ENCODE data around the gene ART3.

Gene ART3

GRCh38 chr4:76141241-76141640 lies 66.7 kb downstream of the ART3 start:
- TF ChIP-seq CTCF (IDR thresholded peaks at IDR 0.05; ENCODE audit: control extremely low read depth, extremely low read depth, low read depth, missing control alignments): no peak
- DNase-seq (ENCODE audit: extremely low spot score): no peak
- CTCF ChIA-PET: interaction anchor here (1.1 to 1.5 kb wide), 3 partner anchors 9 to 16 kb away, joined by 3 to 4 read pairs (median 4); no protein-coding TSS in a partner anchor
- POLR2A ChIA-PET: no interaction called here

- no peak for TF ChIP-seq CTCF (IDR thresholded peaks at IDR 0.05; ENCODE audit: control extremely low read depth, extremely low read depth, low read depth, missing control alignments)
- POLR2A ChIA-PET: no interaction called here
- DNase-seq (ENCODE audit: extremely low spot score): no peak
- CTCF ChIA-PET: no interaction called here
These were observed 70.0 kb downstream of the ART3 start for GRCh38 chr4:76144546-76144945.

GRCh38 chr4:76147454-76148141 lies 73.1 kb downstream of the ART3 start:
- POLR2A ChIA-PET: no interaction called here
- DNase-seq (ENCODE audit: extremely low spot score): peak; percentile 65
- no peak for TF ChIP-seq CTCF (IDR thresholded peaks at IDR 0.05; ENCODE audit: control extremely low read depth, extremely low read depth, low read depth, missing control alignments)
- CTCF ChIA-PET: interaction anchor here (1.6 to 2.3 kb wide), 3 partner anchors 9 to 151 kb away, joined by 4 to 8 read pairs (median 6); no protein-coding TSS in a partner anchor

- POLR2A ChIA-PET: no interaction called here
- CTCF ChIA-PET: interaction anchor here (0.9 to 2.3 kb wide), 5 partner anchors 13 to 229 kb away, joined by 3 to 8 read pairs (median 3); no protein-coding TSS in a partner anchor
- peak; percentile 96 for DNase-seq (ENCODE audit: extremely low spot score)
- no peak for TF ChIP-seq CTCF (IDR thresholded peaks at IDR 0.05; ENCODE audit: control extremely low read depth, extremely low read depth, low read depth, missing control alignments)
These were observed 73.8 kb downstream of the ART3 start, which contains the start of gene NUP54 for GRCh38 chr4:76148142-76148865. NUP54 (minus strand) TSS chr4:76148397; CDS start chr4:76148374, 23 bp downstream.

GRCh38 chr4:76153356-76153755 lies 78.8 kb downstream of the ART3 start:
- CTCF ChIA-PET: no interaction called here
- no peak for TF ChIP-seq CTCF (IDR thresholded peaks at IDR 0.05; ENCODE audit: control extremely low read depth, extremely low read depth, low read depth, missing control alignments)
- POLR2A ChIA-PET: no interaction called here
- no peak for DNase-seq (ENCODE audit: extremely low spot score)

GRCh38 chr4:76155979-76156378 lies 81.5 kb downstream of the ART3 start:
- ChIA-PET CTCF (interaction anchor here (1.1 to 1.4 kb wide), 3 partner anchors 10 to 23 kb away, joined by 4 to 5 read pairs (median 4); no protein-coding TSS in a partner anchor), POLR2A (no interaction called here)
- DNase-seq (ENCODE audit: extremely low spot score): no peak
- TF ChIP-seq CTCF (IDR thresholded peaks at IDR 0.05; ENCODE audit: control extremely low read depth, extremely low read depth, low read depth, missing control alignments): no peak
